ENCODE measurements around the gene RBM44. TPM values are rescaled to one million over a fixed set of nuclear protein-coding genes. Genes with fewer than 3 reads are reported as not detected.

RBM44 gene
- total and polyA plus RNA-seq, 3 donors from 2014 or later = 15.0 to 23.4 (median 21.1) TPM

GRCh38 chr2:237854295-237854694 is 55.7 kb downstream of the RBM44 start:
- no peaks in the 10 kb centered on the region for H3K36me3 ChIP-seq (ENCODE audit: low read depth, missing control alignments)
- WGBS, 2 donors = 91 to 92% methylated on average over 3 of the region's 3 CpGs

DNA sequence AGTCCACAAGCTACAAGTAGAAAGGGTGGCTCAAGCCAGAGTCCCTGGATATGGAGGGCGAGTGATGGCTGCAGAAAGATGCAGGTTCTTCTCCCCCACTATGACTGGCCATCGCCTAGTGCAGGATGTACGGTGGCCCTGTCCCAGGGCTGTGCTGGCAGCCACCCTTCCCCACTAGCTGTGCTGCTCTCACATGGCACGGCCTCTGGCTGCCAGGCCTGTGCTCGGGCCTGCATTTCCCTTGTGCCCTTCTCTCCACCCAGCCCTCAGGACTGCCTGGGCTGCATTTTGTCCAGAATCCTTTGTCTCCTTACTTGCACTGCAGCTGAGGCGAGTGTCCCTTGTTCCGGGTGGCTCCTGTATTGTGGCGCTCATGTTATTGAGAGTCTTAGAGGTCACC is 59.2 kb downstream of the RBM44 start:
- WGBS, 2 donors = 83 to 88% methylated on average over 8 of the region's 8 CpGs
- TF ChIP-seq, protein P1, sequence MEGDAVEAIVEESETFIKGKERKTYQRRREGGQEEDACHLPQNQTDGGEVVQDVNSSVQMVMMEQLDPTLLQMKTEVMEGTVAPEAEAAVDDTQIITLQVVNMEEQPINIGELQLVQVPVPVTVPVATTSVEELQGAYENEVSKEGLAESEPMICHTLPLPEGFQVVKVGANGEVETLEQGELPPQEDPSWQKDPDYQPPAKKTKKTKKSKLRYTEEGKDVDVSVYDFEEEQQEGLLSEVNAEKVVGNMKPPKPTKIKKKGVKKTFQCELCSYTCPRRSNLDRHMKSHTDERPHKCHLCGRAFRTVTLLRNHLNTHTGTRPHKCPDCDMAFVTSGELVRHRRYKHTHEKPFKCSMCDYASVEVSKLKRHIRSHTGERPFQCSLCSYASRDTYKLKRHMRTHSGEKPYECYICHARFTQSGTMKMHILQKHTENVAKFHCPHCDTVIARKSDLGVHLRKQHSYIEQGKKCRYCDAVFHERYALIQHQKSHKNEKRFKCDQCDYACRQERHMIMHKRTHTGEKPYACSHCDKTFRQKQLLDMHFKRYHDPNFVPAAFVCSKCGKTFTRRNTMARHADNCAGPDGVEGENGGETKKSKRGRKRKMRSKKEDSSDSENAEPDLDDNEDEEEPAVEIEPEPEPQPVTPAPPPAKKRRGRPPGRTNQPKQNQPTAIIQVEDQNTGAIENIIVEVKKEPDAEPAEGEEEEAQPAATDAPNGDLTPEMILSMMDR (IDR thresholded peaks at IDR 0.05) = no peak
- TF ChIP-seq POLR2A (IDR thresholded peaks at IDR 0.05) = no peak
- H3K36me3 ChIP-seq (ENCODE audit: low read depth, missing control alignments) = no peaks in the 10 kb centered on the region
- H3K4me1 ChIP-seq = peaks cover 11% of the 10 kb centered on the region
- H3K4me3 ChIP-seq = no peak overlapping the region
- no peaks in the 10 kb centered on the region for H3K27me3 ChIP-seq
- no peaks in the 10 kb centered on the region for H3K9me3 ChIP-seq
- no peak for DNase-seq
- H3K27ac ChIP-seq = no peak overlapping the region
- intact Hi-C loops (cut with DNase I; ENCODE audit: low total_unique reads) = no loop called here

More at GRCh38 chr2:237854295-237854694, 55.7 kb downstream of the RBM44 start:
- intact Hi-C loops (cut with DNase I; ENCODE audit: low total_unique reads) = no loop called here
- no peak for DNase-seq
- Histone ChIP-seq H3K4me3 (no peak overlapping the region), H3K27me3 (no peaks in the 10 kb centered on the region), H3K27ac (no peak overlapping the region), H3K9me3 (no peaks in the 10 kb centered on the region), H3K4me1 (peaks cover 7% of the 10 kb centered on the region)
- TF ChIP-seq POLR2A (IDR thresholded peaks at IDR 0.05) = no peak
- TF ChIP-seq, protein P1 (IDR thresholded peaks at IDR 0.05) = no peak

- peaks cover 11% of the 10 kb centered on the region for H3K4me1 ChIP-seq
- WGBS, 2 donors = 37 to 46% methylated on average over 14 of the region's 14 CpGs
- intact Hi-C loops (cut with DNase I; ENCODE audit: low total_unique reads) = no loop called here
- no peak overlapping the region for H3K4me3 ChIP-seq
- no peaks in the 10 kb centered on the region for H3K9me3 ChIP-seq
- H3K27me3 ChIP-seq = no peaks in the 10 kb centered on the region
- DNase-seq = peak; percentile 83
- no peak overlapping the region for H3K27ac ChIP-seq
- no peaks in the 10 kb centered on the region for H3K36me3 ChIP-seq (ENCODE audit: low read depth, missing control alignments)
- TF ChIP-seq POLR2A (IDR thresholded peaks at IDR 0.05) = no peak
- TF ChIP-seq, protein P1 (IDR thresholded peaks at IDR 0.05) = peak; percentile 56 to 65 (median 63)
These were observed 59.9 kb downstream of the RBM44 start for GRCh38 chr2:237858294-237859081.

GRCh38 chr2:237859082-237859433 is 60.5 kb downstream of the RBM44 start:
- no peak for DNase-seq
- TF ChIP-seq POLR2A (IDR thresholded peaks at IDR 0.05) = no peak
- TF ChIP-seq, protein P1 (IDR thresholded peaks at IDR 0.05) = no peak

More at GRCh38 chr2:237859082-237859433, 60.5 kb downstream of the RBM44 start:
- intact Hi-C loops (cut with DNase I; ENCODE audit: low total_unique reads) = no loop called here
- 29% methylated on average over 15 of the region's 15 CpGs; no CpG with 5 or more reads in 1 of the 2 donors for WGBS, 2 donors
- Histone ChIP-seq H3K9me3 (no peaks in the 10 kb centered on the region), H3K27me3 (no peaks in the 10 kb centered on the region), H3K36me3 (ENCODE audit: low read depth, missing control alignments) (no peaks in the 10 kb centered on the region), H3K4me1 (peaks cover 11% of the 10 kb centered on the region), H3K4me3 (peak overlapping the region in 1 of 2 donors; percentile 42), H3K27ac (no peak overlapping the region)

Data from testis (tissue), 3 donors.